Spleen (tissue), 7 donors: ENCODE measurements around the gene AFAP1L2.

Experiments
- POLR2AphosphoS5 ChIP-seq, 3 donors: sonication (generic); formaldehyde crosslinking; IDR thresholded peaks; one replicate each; pipeline ENCODE4 v1.5.1; 2017; ENCODE audit warnings: antibody characterized with exemption in 3 of 3
- TF ChIP-seq, protein P1 (sequence below), 11 experiments: fragments of 200-600 bp in 7 of 11; fragments of 450-650 bp in 4 of 11; sonication (generic) in 4 of 11; IDR thresholded peaks in 8 of 11; conservative IDR thresholded peaks in 3 of 11; 1 replicate in 7 of 11; 2 replicates in 4 of 11; pipeline versions ENCODE4 v1.4.0 to v1.8.0; 2016 to 2021; ENCODE audit warnings: antibody characterized with exemption in 11 of 11, inconsistent platforms in 4 of 11, mild to moderate bottlenecking in 1 of 11
- donor health status: DM: no; HTN: no; CAD: no; lungs with moderate emphysema.
- donor health status: DM: no; HTN: no; CAD: no.
- donor health status: DM: no; HTN: no; CAD: no.

DNA sequence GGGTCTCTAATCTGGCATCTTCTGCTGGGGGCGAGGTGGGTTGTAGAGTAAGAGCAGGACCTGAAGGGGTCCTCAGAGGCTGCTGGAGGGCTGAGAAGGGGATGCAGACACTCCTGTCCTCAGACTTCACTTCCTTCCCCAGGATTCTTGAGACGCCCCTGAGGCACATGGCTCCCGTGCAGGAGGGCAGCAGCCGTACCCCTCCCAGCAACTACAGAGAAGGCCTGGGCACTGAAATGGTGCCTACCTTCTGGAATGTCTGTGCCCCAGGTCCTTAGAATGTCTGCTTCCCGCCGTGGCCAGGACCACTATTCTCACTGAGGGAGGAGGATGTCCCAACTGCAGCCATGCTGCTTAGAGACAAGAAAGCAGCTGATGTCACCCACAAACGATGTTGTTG lies 113.2 kb downstream of the AFAP1L2 start:
- TF ChIP-seq, protein P1, sequence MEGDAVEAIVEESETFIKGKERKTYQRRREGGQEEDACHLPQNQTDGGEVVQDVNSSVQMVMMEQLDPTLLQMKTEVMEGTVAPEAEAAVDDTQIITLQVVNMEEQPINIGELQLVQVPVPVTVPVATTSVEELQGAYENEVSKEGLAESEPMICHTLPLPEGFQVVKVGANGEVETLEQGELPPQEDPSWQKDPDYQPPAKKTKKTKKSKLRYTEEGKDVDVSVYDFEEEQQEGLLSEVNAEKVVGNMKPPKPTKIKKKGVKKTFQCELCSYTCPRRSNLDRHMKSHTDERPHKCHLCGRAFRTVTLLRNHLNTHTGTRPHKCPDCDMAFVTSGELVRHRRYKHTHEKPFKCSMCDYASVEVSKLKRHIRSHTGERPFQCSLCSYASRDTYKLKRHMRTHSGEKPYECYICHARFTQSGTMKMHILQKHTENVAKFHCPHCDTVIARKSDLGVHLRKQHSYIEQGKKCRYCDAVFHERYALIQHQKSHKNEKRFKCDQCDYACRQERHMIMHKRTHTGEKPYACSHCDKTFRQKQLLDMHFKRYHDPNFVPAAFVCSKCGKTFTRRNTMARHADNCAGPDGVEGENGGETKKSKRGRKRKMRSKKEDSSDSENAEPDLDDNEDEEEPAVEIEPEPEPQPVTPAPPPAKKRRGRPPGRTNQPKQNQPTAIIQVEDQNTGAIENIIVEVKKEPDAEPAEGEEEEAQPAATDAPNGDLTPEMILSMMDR (IDR thresholded peaks at IDR 0.05 in 8 of 11, conservative IDR thresholded peaks at IDR 0.05 in 3 of 11), result no peak
- peak in 2 of 3 donors; percentile 13 to 34 for TF ChIP-seq POLR2AphosphoS5 (IDR thresholded peaks at IDR 0.05)
